ENCODE data around the gene SOWAHA. TPM values are rescaled to one million over a fixed set of nuclear protein-coding genes. Genes with fewer than 3 reads are reported as not detected.

The SOWAHA gene
- total and polyA plus RNA-seq, 2 of the 4 experiments (the other 2 are of a cell fraction), result 0.03 TPM; not detected in 1

GRCh38 chr5:132860742-132861141, 47.6 kb downstream of the SOWAHA start:
- H3K4me1 ChIP-seq (ENCODE audit: control insufficient read depth, insufficient read depth, low read length), result peaks cover 2% of the 10 kb centered on the region; the same call in 1 of the 2 replicates
- no peak overlapping the region for H2AK9ac ChIP-seq (replicated peaks; ENCODE audit: low read depth, low read length, poor library complexity)
- CTCF ChIA-PET, result interaction anchor here (0.8 kb wide), 1 partner anchor 41 kb away, joined by 3 read pairs; no protein-coding TSS in a partner anchor
- H3K79me1 ChIP-seq (ENCODE audit: low read depth in 1 of 2, low read length in 2 of 2), result no peaks in the 10 kb centered on the region
- H3K4me2 ChIP-seq (ENCODE audit: low read depth, low read length), result no peak overlapping the region
- H3K4ac ChIP-seq (ENCODE audit: low read depth, low read length), result no peak overlapping the region
- H3K27me3 ChIP-seq (ENCODE audit: control insufficient read depth, insufficient read depth, low read length), result no peaks in the 10 kb centered on the region
- TF ChIP-seq ELK1 (IDR thresholded peaks at IDR 0.05; ENCODE audit: borderline replicate concordance, low read depth, low read length) (no peak), CHD1 (IDR thresholded peaks at IDR 0.05; ENCODE audit: low read depth, low read length) (no peak), POLR2A (IDR thresholded peaks at IDR 0.05; ENCODE audit: low read depth, low read length) (no peak), USF2 (IDR thresholded peaks at IDR 0.05; ENCODE audit: low read depth, low read length) (no peak), FOS (IDR thresholded peaks at IDR 0.05; ENCODE audit: low read depth, low read length) (no peak), RFX5 (IDR thresholded peaks at IDR 0.05; ENCODE audit: low read depth, low read length) (no peak), SMC3 (IDR thresholded peaks at IDR 0.05; ENCODE audit: low read depth, low read length) (no peak), CEBPB (IDR thresholded peaks at IDR 0.05; ENCODE audit: low read depth, low read length) (no peak), CTCF (conservative IDR thresholded peaks at IDR 0.05; ENCODE audit: low read depth, low read length) (no peak), NFE2L2 (IDR thresholded peaks at IDR 0.05; ENCODE audit: low read depth, low read length) (no peak), MXI1 (IDR thresholded peaks at IDR 0.05; ENCODE audit: borderline replicate concordance, low read depth, low read length) (no peak), BHLHE40 (IDR thresholded peaks at IDR 0.05; ENCODE audit: low read depth, low read length) (no peak), MAZ (IDR thresholded peaks at IDR 0.05; ENCODE audit: borderline replicate concordance, low read depth, low read length) (no peak)
- H3K9me1 ChIP-seq (ENCODE audit: insufficient read depth, low read length), result peaks cover 4% of the 10 kb centered on the region
- H3K27ac ChIP-seq (ENCODE audit: insufficient read depth, low read length), result no peak overlapping the region
- H2AK5ac ChIP-seq (ENCODE audit: low read depth, low read length), result no peak overlapping the region
- no peak overlapping the region for H2BK120ac ChIP-seq (ENCODE audit: low read depth, low read length)
- no peak for DNase-seq
- WGBS, 2 experiments (ENCODE audit: extremely low coverage in 2 of 2, insufficient read length in 1 of 2), result no CpG with 5 or more reads among the region's 5 CpGs
- H3K9me3 ChIP-seq (ENCODE audit: control insufficient read depth, insufficient read depth, low read length), result no peaks in the 10 kb centered on the region
- in situ Hi-C loops (cut with MboI; ENCODE audit: low sequenced_read_pairs) (no loop called here), intact Hi-C loops (cut with micrococcal nuclease) (loop anchor here (5.0 kb wide), 1 partner anchor 103 kb away; no protein-coding TSS in a partner anchor), dilution Hi-C loops (cut with HindIII; ENCODE audit: low sequenced_read_pairs, unreplicated experiment) (no loop called here)
- BruUV-seq (replicated peaks), result no TSS peak
- no peaks in the 10 kb centered on the region for H4K20me1 ChIP-seq (ENCODE audit: insufficient read depth, low read length)
- POLR2A ChIA-PET (ENCODE audit: unreplicated experiment), result no interaction called here
- H3K36me3 ChIP-seq (ENCODE audit: control insufficient read depth, insufficient read depth, low read length), result no peaks in the 10 kb centered on the region
- no peak overlapping the region for H2BK5ac ChIP-seq (ENCODE audit: low read depth, low read length, poor library complexity, severe bottlenecking)
- H2AFZ ChIP-seq (replicated peaks; ENCODE audit: low read length, poor library complexity), result no peak overlapping the region
- no peak for ATAC-seq (ENCODE audit: low read depth)
- H3K9ac ChIP-seq (ENCODE audit: low read depth, low read length), result no peak overlapping the region
- H4K91ac ChIP-seq (ENCODE audit: insufficient read depth, low read depth, low read length), result no peak overlapping the region
- no peak overlapping the region for H4K8ac ChIP-seq (ENCODE audit: low read depth in 2 of 2, low read length in 2 of 2)
- H3K18ac ChIP-seq (ENCODE audit: low read depth, low read length), result no peak overlapping the region
- H2BK15ac ChIP-seq (ENCODE audit: low read depth, low read length), result no peak overlapping the region
- no peak overlapping the region for H3K23ac ChIP-seq (ENCODE audit: low read depth, low read length)
- H2BK20ac ChIP-seq (ENCODE audit: low read depth, low read length), result no peak overlapping the region
- H4K5ac ChIP-seq (ENCODE audit: low read depth, low read length), result no peak overlapping the region
- H3K4me3 ChIP-seq (ENCODE audit: insufficient read depth, low read depth, low read length), result no peak overlapping the region
- no peak overlapping the region for H3K14ac ChIP-seq (replicated peaks; ENCODE audit: low read depth, low read length)
- H3K56ac ChIP-seq (ENCODE audit: extremely low read depth, insufficient read depth, low read length), result no peak overlapping the region
